Hypothalamus (tissue), 51 donors: ENCODE measurements around the gene CD46.
"Not testable (repeated sequence)": the region's sequence is repeated elsewhere in the genome, so short reads cannot be mapped to it uniquely, and the experiment has no call there.

ENCODE experiments used
- DNase-seq, 51 donors: peaks; one replicate each; lab custom pipeline; 2025; lab: John Stamatoyannopoulos, UW

CD46 gene

DNA sequence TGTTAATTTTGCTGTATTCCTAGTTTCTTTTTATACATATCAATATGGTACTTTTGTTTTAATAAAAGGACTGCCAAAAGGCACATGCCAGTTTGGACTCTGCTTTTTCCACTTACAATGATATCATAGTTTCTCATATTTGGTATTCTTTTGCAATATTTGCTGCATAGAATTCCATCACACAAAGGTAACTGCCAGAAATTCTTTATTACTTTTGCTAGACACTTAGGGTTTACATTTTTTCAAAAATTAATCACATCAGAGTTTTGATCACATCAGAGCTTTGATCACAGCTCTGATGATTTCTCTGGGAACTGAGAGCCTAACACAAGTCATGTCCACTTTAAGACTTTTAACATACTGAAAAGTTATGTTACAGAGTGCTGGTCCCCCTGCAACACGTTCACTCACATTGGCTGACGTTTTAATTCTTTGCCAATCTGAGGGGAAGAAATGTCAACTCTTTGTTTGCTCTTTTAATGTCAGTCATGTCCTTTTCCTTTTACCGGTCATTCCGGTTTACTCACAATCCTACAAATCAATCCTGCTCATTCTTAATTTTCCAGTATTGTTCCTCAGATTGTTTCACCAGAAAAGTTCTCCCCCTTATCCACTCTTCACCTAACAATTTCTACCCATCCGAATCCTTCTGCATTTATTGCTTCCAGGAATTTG, 1.1 kb upstream of the CD46 start:
- DNase-seq: no peak

DNA sequence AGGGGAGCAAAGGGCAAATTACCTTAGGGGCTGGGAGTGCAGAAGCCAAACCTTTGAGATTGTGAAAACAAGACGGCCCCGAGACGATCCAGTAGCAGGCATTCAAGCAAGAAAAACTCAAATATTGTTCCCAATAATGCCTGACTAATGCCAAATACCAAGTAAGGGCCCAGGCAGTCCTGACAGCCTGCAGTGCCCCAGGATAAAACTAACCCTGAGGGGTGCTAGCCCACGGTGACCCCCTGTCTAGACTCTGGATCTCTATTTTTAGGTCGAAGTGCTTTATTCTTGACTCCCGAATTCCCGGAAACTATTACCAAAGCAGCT, 428 bp upstream of the CD46 start:
- not testable (repeated sequence) for DNase-seq

DNA sequence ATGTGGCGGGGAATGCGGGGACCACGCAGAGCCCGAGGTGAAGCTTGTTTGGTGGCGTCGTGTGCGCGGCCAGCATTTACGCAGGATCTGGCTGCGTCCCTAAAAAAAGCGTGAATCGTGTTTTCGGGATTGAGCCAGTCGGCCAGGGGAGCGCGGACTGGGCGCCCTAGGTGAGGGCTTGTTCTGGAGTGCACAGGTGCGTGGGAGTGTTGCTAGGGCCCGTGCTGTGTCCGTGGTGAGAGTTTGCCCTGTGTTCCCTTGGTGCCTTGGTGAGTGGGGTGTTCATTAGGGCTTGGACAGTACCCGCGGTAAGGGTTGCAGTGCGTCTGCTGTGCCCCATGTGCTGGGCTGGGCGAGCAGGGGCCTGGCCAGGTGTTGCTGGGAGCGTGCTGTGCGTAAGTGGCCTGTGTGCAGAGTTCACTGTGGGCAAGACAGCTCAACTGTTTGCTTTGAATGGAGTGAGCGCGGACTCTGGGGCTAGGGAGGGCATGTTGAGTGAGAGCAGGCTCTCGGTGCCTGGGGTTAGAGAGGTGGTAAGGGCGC, 673 bp downstream of the CD46 start:
- peak in 14 of 51 donors; percentile 12 to 40 (median 28) for DNase-seq

DNA sequence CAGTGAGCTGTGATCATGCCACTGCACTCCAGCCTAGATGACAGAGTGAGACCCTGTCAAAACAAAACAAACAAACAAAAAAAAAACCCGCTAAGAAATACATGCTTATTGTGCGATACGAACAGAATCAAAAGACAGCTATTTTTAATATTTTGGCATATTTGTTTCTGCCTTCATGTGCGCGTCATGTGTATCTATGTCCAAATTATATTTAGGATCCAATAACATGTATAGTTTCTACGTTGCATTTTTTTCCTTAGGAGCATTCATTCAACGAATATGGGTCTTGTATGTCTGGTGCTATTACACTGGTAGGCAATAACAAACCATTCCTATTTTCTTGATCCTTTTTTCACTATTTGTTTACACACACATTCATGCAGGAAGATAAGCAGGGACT, 1.8 kb downstream of the CD46 start:
- no peak for DNase-seq

DNA sequence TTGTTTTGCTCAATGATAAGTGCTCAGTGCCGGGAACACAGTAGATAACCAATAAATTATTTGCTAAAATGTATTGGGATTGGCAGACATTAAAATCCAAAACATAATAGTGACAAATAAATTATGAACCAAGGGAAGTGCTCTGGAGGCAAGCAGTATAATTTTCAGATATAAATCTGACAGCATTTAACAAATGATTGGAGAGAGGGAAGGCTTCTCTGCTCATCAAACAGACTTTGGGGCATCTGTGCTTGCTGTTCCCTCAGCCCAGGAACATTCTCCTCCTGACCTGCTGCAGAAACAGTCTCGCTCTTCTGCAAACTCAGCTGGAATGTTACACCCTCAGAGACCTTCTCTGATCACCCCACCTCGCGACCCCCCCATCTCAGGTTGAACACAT, 2.2 kb downstream of the CD46 start:
- DNase-seq: no peak

DNA sequence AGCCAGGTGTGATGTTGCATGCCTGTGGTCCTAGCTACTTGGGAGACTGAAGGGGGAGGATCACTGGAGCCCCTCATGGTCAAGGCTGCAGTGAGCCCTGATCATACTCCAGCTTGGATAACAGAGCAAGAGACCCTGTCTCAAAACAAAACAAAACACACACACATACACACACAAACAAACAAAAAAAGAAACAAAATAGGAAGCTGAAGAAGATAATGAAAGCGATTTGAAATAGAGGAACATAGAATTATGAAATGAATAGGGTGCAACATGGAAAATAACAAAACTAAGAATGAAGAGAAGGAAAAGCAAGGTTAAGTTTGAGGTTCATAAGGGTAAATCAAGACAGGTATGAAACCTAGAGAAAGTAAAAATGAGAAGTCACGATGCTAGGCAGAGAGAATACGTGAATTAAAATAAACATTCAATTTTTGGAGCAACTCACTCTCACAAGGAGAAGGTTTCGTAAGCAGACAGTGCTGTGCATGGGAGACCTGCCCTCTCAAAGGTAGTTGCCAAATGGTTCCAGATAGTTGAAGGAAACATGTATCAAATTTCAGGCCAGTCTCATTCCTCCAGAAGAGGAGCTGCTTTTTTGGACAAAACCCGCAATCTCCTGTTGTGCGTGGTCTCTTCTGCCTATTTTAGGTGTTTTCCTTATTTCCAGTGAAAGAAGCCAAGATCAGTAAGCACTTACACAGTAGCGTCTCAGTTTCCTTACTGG, 3.3 kb downstream of the CD46 start:
- DNase-seq: no peak

DNA sequence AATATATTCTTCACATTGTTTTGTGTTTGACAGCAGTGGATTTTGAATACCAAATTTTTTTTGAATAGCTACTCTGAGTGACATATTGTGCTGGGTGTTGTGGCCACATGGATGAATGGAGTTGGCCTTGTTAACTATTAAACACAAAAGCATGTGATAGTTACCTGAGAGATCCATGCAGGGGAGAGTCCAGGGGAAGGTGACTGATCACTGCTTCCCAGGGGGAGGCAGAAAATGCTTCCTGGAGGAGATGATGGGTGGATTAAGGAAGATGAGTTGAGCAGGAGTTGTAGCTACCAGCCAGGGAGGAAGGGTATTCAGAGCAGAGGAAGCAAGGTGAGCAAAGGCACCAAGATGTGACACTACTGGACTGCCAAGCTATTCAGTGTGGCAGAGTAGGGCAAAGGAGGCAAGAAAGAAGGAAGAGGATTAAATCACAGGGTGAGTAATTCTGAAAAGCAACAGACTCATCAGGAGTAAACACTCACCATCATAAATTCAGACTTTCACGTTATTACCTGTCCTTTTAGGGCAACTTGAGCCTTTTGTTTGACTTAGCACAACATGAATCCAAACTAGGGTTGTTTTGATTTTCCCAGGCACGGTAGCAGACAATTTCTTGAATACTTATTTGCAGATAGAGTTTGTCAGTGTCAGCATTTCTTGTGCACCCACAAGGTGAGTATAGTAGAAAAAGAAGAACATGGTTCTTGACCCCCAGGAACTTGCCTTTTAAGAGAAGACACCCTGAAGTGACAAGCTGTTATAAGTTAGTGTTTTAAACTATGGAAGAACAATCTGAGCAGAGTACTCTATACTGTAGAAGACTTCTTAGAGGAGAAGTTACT, 4.2 kb downstream of the CD46 start:
- DNase-seq: no peak

DNA sequence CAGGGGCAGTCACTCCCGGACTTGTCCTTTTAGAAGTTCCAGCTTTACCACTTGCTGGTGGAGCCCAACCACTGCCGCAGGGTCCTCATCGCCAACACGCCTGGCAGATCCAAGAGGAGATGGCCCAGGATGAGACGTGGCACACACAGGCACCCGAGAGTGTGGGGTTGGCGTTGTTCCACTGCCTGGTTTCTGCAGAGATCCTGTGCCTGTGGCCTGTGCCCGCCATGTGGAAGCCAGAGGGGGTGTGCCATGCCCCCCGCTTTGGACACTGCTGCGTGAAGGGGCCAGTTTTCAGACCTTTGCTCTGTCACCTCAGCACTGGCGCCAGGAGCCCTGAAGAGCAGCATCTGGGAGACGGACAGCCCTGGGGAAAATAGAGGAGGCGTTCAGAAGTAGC, 10.8 kb downstream of the CD46 start:
- DNase-seq: no peak

DNA sequence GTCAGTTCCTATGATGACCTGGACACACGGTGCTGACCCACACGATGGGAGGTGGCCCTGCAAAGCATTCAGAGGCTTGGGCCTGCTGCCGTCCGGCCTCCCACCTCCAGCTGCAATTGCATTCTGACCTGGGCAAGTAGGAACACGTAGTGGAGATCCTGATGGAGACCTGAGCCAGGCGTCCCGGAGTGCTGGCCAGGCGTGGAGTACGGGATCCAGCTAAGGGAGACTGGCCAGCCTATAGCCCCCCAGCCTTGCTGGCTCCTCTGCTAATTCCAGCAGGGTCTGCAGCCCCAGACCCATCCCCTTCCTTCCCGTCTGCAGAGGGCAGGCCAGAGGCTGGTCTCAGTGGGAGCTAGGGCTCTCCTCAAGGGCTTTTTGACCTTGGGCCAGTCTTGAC, 11.2 kb downstream of the CD46 start:
- no peak for DNase-seq

DNA sequence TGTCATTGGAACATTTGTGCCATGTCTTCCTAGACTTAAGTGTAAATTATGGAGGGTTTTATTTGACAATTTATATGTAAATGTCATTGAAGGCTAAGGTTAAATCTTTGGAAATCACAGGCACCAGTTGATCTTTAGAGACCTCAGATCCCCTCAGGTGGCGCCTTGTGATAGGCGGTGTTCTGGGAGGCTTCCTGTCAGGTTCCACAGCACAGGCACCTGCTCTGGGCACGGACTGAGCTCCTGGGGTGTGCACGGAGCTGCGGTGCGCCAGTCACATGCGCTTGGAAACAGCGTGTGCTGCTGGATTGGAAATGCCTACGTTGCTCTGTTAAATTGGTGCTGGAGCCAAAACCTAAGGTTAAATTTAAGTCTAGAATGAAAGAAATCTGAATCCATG, 12.1 kb downstream of the CD46 start:
- DNase-seq: no peak

DNA sequence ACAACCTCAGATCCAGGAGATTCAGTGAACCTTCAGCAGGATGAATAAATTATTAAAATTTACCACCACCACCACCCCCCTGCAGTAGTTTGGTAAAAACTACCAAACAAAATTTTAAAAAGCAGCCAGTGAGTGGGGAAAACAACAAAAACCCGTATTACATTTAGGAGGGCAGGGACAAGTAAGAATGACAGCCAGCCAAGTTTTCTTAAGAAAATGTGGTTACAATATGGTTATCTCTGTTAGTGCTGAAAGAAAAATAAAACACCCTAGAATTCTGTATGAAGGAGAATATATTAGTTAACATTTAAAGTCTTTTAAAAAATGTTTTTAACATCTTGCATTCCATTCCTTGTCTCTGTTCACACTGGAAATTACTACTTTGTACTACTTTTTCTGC, 14.7 kb downstream of the CD46 start:
- no peak for DNase-seq

DNA sequence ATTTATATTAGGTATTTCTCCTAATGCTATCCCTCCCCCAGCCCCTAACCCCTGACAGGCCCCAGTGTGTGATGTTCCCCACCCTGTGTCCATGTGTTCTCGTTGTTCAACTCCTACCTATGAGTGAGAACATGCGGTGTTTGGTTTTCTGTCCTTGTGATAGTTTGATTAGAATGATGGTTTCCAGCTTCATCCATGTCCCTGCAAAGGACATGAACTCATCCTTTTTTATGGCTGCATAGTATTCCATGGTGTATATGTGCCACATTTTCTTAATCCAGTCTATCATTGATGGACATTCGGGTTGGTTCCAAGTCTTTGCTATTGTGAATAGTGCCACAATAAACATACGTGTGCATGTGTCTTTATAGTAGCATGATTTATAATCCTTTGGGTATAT, 18.7 kb downstream of the CD46 start:
- DNase-seq: not testable (repeated sequence)

DNA sequence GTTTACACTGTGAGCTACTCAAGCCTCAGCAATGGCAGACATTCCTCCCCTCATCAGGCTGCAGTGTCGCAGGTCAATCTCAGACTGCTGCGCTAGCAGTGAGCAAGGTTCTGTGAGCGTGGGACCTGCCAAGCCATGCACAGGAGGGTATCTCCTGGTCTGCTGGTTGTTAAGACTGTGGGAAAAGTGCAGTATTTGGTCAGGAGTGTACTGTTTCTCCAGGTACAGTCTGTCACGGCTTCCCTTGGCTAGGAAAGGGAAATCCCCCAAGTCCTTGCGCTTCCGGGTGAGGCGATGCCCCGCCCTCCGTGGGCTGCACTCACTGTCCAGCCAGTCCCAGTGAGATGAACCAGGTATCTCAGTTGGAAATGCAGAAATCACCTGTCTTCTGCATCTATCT, 24.2 kb downstream of the CD46 start:
- DNase-seq: not testable (repeated sequence)

DNA sequence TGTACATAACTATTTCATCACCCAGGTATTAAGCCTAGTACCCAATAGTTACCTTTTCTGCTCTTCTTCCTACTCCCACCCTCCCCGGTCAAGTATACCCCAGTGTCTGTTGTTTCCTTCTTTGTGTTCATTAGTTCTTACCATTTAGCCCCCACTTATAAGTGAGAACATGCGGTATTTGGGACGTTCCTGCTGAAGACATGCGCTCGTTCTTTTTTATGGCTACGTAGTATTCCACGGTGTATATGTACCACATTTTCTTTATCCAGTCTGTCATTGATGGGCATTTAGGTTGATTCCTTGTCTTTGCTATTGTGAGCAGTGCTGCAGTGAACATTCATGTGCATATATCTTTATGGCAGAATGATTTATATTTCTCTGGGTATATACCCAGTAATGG, 25.6 kb downstream of the CD46 start:
- not testable (repeated sequence) for DNase-seq

DNA sequence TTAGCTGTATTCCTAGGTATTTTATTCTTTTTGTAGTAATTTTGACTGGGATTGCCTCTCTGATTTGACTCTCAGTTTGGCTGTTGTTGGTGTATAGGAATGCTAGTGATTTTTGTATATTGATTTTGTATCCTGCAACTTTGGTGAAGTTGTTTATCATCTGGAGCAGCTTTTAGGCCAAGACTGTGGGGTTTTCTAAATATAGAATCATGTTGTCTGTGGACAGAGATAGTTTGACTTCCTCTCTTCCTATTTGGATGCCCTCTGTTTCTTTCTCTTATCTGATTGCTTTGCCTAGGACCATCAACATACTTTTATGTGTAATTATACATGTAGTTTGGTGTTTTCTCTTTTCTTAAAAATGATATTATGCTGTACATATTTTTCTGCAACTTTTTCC, 27.2 kb downstream of the CD46 start:
- DNase-seq: no peak

DNA sequence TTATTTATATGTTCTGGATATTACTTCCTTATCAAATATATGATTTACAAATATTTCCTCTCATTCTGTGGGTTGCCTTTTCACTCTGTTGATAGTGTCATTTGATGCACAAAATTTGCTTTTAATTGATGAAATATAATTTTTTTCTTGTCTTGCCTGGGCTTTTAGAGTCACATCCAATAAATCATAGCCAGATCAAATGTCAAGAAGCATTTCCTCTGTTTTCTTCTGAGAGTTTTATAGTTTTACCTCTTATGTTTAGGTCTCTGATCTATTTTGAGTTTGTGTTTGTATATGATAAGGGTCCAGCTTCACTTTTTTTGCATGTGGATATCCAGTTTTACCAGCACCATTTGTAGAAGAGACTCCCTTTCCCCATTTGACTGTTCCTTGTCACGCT, 29.5 kb downstream of the CD46 start:
- no peak for DNase-seq

DNA sequence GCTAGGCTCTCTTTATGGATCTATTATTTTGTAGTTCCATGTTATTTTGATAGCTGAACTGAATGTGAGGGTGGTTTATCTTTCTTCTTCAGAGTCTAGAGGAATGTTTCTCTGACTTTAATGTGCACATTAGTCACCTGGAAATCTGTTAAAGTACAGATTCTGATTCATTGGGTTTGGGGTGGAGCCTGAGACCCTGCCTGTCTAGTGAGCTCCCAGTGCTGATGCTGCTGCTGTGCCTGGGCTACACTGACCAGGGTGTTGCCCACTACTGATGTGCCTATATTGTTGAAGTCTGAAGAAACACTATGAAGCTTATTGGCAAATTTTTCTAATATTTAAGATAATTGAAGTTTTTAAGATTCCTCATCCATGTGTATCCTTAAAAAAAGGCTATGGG, 35.9 kb downstream of the CD46 start:
- no peak for DNase-seq

DNA sequence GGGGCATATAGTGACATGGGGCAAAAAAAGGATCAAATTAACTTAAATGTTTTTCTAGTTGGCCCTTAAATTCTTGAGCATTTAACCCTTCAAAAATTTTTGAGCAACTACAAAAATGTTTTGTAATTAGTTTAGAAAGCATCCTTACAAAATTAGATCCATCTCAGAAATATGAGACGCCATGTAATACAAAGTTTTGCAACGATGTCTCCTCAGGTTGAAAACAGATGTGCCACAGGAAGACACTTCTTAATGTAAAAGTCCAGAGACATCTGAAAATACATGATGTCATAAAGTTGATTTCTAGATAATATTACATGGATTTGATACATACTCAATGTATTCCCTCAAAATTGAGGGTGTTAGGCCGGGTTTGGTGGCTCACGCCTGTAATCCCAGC, 37.5 kb downstream of the CD46 start:
- no peak for DNase-seq

DNA sequence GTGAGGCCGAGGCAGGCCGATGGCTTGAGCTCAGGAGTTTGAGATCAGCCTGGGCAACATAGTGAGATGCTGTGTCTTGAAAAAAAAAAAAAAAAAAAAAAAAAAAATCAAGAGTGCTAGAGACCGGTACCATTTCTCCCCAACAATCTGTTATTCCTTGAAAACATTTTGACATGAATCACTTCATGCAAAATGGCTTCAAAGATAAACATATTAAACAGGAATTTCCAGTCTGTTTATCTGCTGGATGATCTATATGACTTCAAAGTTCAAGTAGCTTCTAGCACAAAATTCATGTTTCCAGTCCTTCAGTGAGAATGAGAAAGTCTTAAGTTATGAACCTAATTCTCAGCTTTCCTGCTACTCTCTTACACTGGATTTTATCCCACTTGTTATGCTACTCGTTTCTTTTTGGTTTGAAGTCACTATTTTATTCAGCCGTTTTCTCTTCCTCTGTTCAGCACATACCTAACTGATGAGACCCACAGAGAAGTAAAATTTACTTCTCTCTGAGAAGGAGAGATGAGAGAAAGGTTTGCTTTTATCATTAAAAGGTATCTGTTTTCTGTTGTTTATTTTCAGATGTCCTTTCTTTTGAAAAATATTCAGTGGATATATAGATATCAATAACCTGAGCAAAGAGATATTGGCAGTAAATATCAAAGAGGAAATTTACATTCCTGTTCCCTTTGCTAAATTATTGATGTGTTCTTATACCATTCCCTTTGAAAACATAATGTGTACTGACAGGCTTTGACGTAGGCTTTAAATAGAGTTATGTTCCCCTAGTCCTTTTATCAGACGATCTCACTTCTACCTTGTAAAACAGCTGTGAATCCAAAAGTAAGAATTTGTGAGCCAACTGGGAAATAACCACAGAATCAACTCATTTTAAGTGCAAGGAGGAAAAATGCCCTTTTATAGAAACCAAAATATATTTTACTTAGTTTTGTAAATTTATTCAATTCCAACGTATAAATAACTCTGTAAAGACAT, 38.2 kb downstream of the CD46 start:
- DNase-seq: no peak

DNA sequence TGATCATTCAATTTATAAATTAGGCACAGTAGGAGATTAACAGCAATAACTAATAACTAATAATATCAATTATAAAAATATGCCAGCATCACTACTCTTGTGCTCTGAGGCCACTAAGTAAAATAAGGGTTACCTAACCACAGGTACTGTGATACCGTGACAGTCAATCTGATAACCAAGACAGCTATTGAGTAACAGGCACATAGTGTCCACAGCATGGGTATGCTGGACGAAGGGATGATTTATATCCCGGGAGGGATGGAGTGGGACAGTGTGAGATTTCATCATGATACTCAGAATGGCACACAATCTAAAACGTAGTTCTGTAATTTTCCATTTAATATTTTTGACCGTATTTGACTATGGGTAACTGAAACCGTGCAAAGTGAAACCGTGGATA, 39.4 kb downstream of the CD46 start:
- no peak for DNase-seq
